Gastroesophageal sphincter (tissue), 4 donors: ENCODE measurements around the gene MVD. TPM values are rescaled to one million over a fixed set of nuclear protein-coding genes. Genes with fewer than 3 reads are reported as not detected.

ENCODE experiments used
- ATAC-seq: fragments of 150-250 bp; one replicate; pipeline ENCODE4 v1.9.1; 2016; ENCODE audit warnings: mild to moderate bottlenecking, moderate library complexity
- H3K27ac ChIP-seq, 4 donors: fragments of 200-600 bp; sonication (generic) in 3 of 4; 1 replicate in 3 of 4; 2 replicates in 1 of 4; pipeline ENCODE4 v1.5.1; 2016 to 2019
- H3K27me3 ChIP-seq: fragments of 200-600 bp; sonication (generic); one replicate; pipeline ENCODE4 v1.5.1; 2019
- H3K36me3 ChIP-seq, 2 donors: fragments of 200-600 bp; sonication (generic); one replicate each; pipeline ENCODE4 v1.5.1; 2019; ENCODE audit warnings: control low read depth in 1 of 2
- H3K4me1 ChIP-seq, 3 donors: fragments of 200-600 bp; sonication (generic); 1 replicate in 2 of 3; 2 replicates in 1 of 3; pipeline ENCODE4 v1.5.1; 2016 to 2019; ENCODE audit warnings: control low read depth in 2 of 3
- H3K4me3 ChIP-seq, 2 donors: fragments of 200-600 bp; sonication (generic); one replicate each; pipeline ENCODE4 v1.5.1; 2019; ENCODE audit warnings: mild to moderate bottlenecking in 1 of 2, moderate library complexity in 1 of 2
- H3K9me3 ChIP-seq, 3 donors: fragments of 200-600 bp; sonication (generic); one replicate each; pipeline ENCODE4 v1.5.1; 2017 to 2019; ENCODE audit warnings: control low read depth in 2 of 3
- CTCF ChIP-seq, 4 experiments: fragments of 200-600 bp in 2 of 4; fragments of 450-650 bp in 2 of 4; sonication (generic) in 1 of 4; IDR thresholded peaks; one replicate each; pipeline ENCODE4 v1.5.1; 2017 to 2019; ENCODE audit warnings: antibody characterized with exemption in 4 of 4, mild to moderate bottlenecking in 2 of 4, moderate library complexity in 2 of 4
- EP300 ChIP-seq: sonication (generic); formaldehyde crosslinking; IDR thresholded peaks from one replicate; pipeline ENCODE4 v1.6.1; 2017; ENCODE audit warnings: antibody characterized with exemption, mild to moderate bottlenecking
- POLR2A ChIP-seq, 2 donors: fragments of 450-650 bp; IDR thresholded peaks; one replicate each; pipeline ENCODE4 v1.6.1; 2017; ENCODE audit warnings: antibody characterized with exemption in 2 of 2, mild to moderate bottlenecking in 2 of 2, moderate library complexity in 1 of 2
- POLR2AphosphoS5 ChIP-seq: sonication (generic); formaldehyde crosslinking; IDR thresholded peaks from one replicate; pipeline ENCODE4 v1.6.1; 2017; ENCODE audit warnings: antibody characterized with exemption
- WGBS, 2 donors: methylation state at CpG; one replicate each; pipeline ENCODE4 v1.1.5; 2018; ENCODE audit warnings: low coverage in 1 of 2; 5-methylcytosine and 5-hydroxymethylcytosine counted together
- total RNA-seq, 4 donors: library from RNA; depleted of rRNA; stranded (reverse); fragments of >200 nt; gene quantifications; one replicate each; pipeline ENCODE4 v1.1.0, GENCODE V29; 2016

MVD gene
- total RNA-seq, 4 donors from 2014 or later = 21.3 to 30.3 (median 26.6) TPM

GRCh38 chr16:88661468-88661867 is 1.4 kb downstream of the MVD start:
- Histone ChIP-seq H3K36me3 (peaks cover 0 to 22% of the 10 kb centered on the region in 2 donors), H3K4me1 (peaks cover 0 to 30% (median 11%) of the 10 kb centered on the region in 3 donors), H3K27ac (no peak overlapping the region), H3K9me3 (no peaks in the 10 kb centered on the region), H3K4me3 (no peak overlapping the region), H3K27me3 (no peaks in the 10 kb centered on the region)
- ATAC-seq = no peak
- TF ChIP-seq CTCF (IDR thresholded peaks at IDR 0.05) (no peak), EP300 (no peak), POLR2A (IDR thresholded peaks at IDR 0.05) (no peak), POLR2AphosphoS5 (no peak)
- WGBS, 2 donors = 65 to 71% methylated on average over 2 to 10 of the region's 10 CpGs

- H3K4me1 ChIP-seq = peaks cover 0 to 24% (median 11%) of the 10 kb centered on the region in 3 donors
- H3K27me3 ChIP-seq = no peaks in the 10 kb centered on the region
- H3K27ac ChIP-seq = no peak overlapping the region
- TF ChIP-seq POLR2AphosphoS5 (no peak), POLR2A (IDR thresholded peaks at IDR 0.05) (no peak), CTCF (IDR thresholded peaks at IDR 0.05) (no peak)
- no peak for ATAC-seq
- WGBS, 2 donors = 87% methylated on average over 3 of the region's 25 CpGs; no CpG with 5 or more reads in 1 of the 2 donors
- H3K36me3 ChIP-seq = peaks cover 0 to 45% of the 10 kb centered on the region in 2 donors
- H3K4me3 ChIP-seq = no peak overlapping the region
- no peaks in the 10 kb centered on the region for H3K9me3 ChIP-seq
These were observed 3.7 kb downstream of the MVD start for GRCh38 chr16:88659160-88659559.

GRCh38 chr16:88658714-88659113 is 4.2 kb downstream of the MVD start:
- no peak for ATAC-seq
- Histone ChIP-seq H3K36me3 (peaks cover 0 to 49% of the 10 kb centered on the region in 2 donors), H3K27me3 (no peaks in the 10 kb centered on the region), H3K4me1 (peaks cover 0 to 20% (median 7%) of the 10 kb centered on the region in 3 donors), H3K9me3 (no peaks in the 10 kb centered on the region), H3K27ac (no peak overlapping the region), H3K4me3 (no peak overlapping the region)
- TF ChIP-seq POLR2A (IDR thresholded peaks at IDR 0.05) (no peak), CTCF (IDR thresholded peaks at IDR 0.05) (no peak)
- WGBS, 2 donors = 87% methylated on average over 6 of the region's 15 CpGs; no CpG with 5 or more reads in 1 of the 2 donors

- H3K27ac ChIP-seq = no peak overlapping the region
- H3K4me1 ChIP-seq = peaks cover 0 to 15% (median 6%) of the 10 kb centered on the region in 3 donors
- peaks cover 8% of the 10 kb centered on the region for H3K27me3 ChIP-seq
- 100% methylated on average over 1 of the region's 19 CpGs; no CpG with 5 or more reads in 1 of the 2 donors for WGBS, 2 donors
- ATAC-seq = no peak
- H3K9me3 ChIP-seq = no peaks in the 10 kb centered on the region
- no peak for TF ChIP-seq CTCF (IDR thresholded peaks at IDR 0.05)
- TF ChIP-seq EP300 = no peak
- TF ChIP-seq POLR2A (IDR thresholded peaks at IDR 0.05) = no peak
- TF ChIP-seq POLR2AphosphoS5 = no peak
- H3K4me3 ChIP-seq = no peak overlapping the region
- H3K36me3 ChIP-seq = peaks cover 0 to 63% of the 10 kb centered on the region in 2 donors
These were observed 5.5 kb downstream of the MVD start for GRCh38 chr16:88657371-88657770.

- Histone ChIP-seq H3K4me3 (no peak overlapping the region), H3K4me1 (peaks cover 0 to 11% (median 3%) of the 10 kb centered on the region in 3 donors), H3K9me3 (no peaks in the 10 kb centered on the region), H3K27ac (no peak overlapping the region), H3K27me3 (peaks cover 17% of the 10 kb centered on the region), H3K36me3 (peaks cover 0 to 72% of the 10 kb centered on the region in 2 donors)
- no CpG with 5 or more reads among the region's 25 CpGs for WGBS, 2 donors
- no peak for ATAC-seq
- TF ChIP-seq POLR2A (IDR thresholded peaks at IDR 0.05) (no peak), CTCF (IDR thresholded peaks at IDR 0.05) (no peak), EP300 (no peak), POLR2AphosphoS5 (no peak)
These were observed 6.5 kb downstream of the MVD start for GRCh38 chr16:88656291-88656980.
